ENCODE data around the gene AR.

AR gene, protein sequence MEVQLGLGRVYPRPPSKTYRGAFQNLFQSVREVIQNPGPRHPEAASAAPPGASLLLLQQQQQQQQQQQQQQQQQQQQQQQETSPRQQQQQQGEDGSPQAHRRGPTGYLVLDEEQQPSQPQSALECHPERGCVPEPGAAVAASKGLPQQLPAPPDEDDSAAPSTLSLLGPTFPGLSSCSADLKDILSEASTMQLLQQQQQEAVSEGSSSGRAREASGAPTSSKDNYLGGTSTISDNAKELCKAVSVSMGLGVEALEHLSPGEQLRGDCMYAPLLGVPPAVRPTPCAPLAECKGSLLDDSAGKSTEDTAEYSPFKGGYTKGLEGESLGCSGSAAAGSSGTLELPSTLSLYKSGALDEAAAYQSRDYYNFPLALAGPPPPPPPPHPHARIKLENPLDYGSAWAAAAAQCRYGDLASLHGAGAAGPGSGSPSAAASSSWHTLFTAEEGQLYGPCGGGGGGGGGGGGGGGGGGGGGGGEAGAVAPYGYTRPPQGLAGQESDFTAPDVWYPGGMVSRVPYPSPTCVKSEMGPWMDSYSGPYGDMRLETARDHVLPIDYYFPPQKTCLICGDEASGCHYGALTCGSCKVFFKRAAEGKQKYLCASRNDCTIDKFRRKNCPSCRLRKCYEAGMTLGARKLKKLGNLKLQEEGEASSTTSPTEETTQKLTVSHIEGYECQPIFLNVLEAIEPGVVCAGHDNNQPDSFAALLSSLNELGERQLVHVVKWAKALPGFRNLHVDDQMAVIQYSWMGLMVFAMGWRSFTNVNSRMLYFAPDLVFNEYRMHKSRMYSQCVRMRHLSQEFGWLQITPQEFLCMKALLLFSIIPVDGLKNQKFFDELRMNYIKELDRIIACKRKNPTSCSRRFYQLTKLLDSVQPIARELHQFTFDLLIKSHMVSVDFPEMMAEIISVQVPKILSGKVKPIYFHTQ

DNA sequence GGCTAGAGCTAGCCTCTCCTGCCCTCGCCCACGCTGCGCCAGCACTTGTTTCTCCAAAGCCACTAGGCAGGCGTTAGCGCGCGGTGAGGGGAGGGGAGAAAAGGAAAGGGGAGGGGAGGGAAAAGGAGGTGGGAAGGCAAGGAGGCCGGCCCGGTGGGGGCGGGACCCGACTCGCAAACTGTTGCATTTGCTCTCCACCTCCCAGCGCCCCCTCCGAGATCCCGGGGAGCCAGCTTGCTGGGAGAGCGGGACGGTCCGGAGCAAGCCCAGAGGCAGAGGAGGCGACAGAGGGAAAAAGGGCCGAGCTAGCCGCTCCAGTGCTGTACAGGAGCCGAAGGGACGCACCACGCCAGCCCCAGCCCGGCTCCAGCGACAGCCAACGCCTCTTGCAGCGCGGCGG is at the start of gene AR:
Gene AR, plus strand, starts transcription at position 204 of the 400 bp plus-strand sequence. CDS start 1,126 bp downstream, outside the sequence.
- DNase-seq: peak in 1 of 2 experiments; percentile 2

DNA sequence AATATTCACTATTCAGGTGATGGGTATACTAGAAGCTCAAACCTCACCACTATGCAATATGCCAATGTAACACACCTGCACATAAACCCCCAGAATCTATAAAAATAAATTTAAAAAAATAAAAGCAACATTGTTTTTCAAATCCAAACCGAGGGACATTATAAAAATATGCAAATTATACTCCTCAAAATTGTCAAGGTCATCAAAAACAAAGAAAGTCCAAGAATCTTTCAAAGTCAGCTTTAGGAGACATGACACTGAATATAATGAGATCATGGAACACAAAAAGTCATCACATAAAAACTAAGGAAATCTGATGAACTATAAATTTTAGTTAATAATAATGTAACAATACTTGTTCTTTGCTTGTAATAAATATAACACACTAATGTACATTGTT is 43.2 kb upstream of the AR start:
- no peak for DNase-seq

DNA sequence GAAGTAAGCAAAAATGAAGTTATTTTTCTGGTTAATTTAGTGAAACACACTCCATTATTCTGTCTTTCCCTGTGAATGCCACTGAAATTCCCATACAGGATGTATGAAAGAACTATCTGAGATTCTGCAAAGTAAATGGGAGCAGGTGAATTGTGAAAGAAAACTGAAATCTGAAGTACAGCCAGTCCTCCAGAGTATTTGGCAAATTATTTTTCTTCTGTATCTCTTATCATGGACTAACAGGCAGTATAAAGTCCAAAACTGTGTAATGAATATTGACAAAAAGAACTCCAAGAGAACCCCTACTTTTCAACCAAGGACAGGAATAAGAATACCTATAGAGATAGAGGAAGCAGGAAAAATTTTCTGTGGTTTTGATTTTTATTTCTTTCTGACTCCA is 40.8 kb upstream of the AR start:
- DNase-seq: no peak

DNA sequence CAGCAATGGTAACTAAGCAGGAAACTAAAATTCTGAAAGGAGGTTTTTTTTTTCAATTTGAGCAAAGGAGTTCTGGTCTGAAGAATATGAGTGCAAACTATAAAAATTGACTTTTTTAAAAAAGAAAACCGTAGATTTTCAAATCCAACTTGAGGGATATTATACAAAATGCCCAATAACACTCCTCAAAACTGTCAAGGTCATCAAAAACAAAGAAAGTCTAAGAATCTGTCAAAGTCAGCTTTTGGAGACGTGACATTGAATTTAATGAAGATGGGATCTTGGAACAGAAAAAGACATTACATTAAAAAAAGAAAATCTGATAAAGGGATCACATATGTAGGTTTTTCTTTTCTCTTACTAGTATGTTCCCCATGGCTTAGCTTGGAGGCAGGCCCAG is 40.4 kb upstream of the AR start:
- DNase-seq: no peak

DNA sequence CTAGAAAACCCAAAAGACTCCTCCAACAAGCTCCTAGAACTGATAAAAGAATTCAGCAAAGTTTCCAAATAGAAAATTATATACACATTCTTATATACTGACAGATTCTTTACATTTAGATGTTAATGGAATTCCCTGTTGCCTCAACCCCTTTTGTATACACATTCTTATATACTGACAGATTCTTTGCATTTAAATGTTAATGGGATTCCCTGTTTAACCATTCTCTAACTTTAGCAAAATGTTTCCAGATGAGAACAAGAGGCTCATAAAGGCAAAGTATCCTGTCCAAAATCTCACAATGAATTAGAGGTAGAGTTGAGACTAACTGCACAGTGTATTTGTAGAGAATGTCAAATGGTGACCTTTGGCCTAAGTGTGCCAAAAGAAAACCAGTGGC is 23.1 kb upstream of the AR start:
- no peak for DNase-seq

DNA sequence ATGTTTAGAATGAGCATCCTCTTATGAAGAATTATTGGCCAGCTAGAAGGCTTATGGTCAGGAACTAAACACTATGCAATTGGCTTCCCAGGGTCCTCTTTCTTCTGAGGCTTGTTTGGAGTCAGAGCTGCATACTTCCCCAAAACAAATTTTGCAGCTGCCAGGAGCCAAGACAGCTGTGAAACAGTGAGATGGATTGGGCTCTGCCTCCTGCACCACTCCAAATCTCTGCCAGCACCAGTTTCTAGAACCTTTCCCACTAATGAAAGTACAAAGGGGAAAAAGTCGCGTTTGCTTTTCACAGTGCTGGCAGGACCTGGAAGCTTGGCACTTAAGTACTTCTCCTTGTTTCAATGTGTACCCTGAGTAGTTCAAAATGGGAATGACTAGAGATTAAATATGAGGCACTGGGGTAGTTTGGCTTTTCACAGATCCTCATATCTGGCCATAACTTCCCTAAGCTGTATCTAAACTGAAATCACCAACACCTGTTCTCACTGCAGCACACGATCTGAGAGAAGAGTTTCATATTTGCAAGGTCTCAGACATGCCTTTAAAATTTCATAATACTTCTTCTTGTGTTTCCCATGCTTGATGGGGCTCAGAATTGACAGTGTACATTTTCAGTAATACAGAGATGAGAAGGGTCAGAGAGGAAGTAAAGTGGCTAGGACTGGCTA is 20.7 kb upstream of the AR start:
- no peak for DNase-seq

DNA sequence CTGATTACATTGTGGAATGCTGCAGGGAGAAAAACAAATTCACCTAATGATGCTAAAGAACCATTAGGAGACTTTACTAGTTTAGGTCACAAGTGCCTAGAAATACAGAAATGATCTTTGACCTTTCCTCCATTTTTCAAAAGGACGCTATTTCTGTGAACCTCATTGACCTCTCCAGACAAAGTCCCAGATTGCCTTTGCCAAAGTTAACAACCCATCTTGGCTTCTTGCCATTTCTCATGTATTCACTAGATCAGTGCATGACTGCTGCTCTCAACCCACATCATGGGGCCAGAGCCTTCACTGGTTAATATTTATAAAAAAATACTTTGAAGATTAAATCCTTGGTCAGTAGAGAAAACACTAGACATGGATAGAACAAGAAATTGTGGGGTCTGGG is 19.9 kb upstream of the AR start:
- DNase-seq: no peak

DNA sequence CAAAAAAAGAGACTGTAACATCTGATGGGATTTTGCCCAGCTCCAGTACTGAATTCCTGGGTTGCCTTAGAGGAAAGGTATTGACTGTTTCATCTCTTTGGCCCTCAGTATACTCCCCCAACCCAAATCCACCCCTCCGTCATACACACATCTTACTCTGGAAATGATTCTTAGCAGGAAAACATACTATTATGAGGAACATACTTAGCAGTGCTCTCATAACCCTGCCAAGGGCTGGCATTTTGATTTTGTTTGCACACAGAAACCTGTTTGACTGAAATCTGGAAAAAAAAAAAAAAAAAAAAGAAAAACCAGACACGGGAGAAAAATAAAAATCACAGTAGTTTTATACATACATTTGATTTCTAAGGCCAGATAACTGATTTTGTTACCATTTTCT is 19.4 kb upstream of the AR start:
- DNase-seq: no peak

DNA sequence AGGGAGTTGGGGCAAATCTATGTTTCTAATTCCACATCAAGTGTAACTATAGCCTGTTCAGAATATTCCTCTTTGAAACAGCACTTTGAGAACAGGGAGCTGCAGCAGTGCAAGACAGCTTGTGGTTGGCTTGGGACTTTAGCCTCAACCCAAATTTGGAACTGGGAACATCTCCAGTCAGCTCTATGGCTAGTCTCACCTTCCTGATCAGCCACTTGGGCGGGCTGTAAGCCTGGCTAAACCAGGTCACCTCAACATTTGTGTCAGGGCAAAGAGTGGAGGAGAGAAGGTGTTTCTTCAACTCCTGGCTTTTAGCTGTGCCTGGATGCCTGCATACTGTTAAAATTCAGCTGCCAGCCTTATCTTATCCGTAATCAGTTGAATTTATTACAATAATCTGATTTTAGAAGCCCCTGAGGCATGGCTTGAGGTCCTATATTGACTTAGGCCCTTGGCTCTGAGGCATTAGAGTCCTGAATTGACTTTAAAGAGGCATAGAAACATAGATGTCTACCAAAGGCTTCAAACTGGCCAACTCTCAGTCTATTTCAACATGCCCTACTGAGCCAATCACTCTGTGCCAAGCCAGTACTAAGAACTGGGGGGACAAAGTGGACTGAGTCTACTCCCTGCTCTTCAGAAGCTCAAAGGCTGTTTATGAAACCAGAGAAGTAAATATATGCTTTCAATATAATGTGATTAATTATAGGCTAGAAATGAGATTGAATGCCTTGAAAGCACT is 18.7 kb upstream of the AR start:
- DNase-seq: no peak

DNA sequence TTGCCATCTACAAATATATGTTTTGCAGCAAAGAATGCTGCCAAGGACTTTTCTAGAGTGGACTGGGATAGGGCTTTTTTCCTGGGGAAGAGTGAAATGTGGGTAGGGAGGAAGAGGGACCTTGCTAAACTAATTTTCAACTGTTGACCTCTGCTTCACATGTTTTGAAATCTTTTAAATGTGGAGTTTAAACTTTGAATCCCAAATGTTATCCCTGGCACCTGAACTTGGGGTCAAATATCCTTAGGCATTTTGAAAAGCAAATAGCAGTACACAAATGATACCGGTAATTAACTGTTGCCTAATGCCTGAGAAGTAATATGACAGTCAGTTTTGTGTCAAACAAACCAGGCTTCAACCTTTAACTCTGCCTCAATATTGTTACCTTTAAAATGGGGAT is 7.3 kb upstream of the AR start:
- no peak for DNase-seq

DNA sequence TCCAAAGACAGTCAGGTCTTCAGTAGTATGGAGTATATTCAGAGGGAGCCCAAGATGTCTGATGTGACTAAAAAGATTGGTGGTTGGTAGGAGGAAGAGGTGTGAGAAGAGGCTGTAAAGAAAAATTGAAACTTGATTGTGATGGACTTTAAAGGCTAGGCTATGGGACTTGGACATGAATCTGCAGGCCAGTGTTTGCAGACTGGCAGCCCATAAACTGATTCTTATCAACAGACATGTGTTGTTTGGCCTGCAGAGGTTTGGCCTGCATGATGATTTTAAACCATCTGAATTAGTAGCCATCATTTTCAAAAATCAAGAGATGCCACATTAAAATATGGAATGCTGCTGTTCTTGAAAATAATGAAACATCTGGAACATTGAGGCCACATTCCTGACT is 5.4 kb upstream of the AR start:
- DNase-seq: no peak

DNA sequence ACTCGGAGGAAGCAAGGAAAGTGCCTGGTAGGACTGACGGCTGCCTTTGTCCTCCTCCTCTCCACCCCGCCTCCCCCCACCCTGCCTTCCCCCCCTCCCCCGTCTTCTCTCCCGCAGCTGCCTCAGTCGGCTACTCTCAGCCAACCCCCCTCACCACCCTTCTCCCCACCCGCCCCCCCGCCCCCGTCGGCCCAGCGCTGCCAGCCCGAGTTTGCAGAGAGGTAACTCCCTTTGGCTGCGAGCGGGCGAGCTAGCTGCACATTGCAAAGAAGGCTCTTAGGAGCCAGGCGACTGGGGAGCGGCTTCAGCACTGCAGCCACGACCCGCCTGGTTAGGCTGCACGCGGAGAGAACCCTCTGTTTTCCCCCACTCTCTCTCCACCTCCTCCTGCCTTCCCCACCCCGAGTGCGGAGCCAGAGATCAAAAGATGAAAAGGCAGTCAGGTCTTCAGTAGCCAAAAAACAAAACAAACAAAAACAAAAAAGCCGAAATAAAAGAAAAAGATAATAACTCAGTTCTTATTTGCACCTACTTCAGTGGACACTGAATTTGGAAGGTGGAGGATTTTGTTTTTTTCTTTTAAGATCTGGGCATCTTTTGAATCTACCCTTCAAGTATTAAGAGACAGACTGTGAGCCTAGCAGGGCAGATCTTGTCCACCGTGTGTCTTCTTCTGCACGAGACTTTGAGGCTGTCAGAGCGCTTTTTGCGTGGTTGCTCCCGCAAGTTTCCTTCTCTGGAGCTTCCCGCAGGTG is 637 bp downstream of the AR start:
- no peak for DNase-seq

DNA sequence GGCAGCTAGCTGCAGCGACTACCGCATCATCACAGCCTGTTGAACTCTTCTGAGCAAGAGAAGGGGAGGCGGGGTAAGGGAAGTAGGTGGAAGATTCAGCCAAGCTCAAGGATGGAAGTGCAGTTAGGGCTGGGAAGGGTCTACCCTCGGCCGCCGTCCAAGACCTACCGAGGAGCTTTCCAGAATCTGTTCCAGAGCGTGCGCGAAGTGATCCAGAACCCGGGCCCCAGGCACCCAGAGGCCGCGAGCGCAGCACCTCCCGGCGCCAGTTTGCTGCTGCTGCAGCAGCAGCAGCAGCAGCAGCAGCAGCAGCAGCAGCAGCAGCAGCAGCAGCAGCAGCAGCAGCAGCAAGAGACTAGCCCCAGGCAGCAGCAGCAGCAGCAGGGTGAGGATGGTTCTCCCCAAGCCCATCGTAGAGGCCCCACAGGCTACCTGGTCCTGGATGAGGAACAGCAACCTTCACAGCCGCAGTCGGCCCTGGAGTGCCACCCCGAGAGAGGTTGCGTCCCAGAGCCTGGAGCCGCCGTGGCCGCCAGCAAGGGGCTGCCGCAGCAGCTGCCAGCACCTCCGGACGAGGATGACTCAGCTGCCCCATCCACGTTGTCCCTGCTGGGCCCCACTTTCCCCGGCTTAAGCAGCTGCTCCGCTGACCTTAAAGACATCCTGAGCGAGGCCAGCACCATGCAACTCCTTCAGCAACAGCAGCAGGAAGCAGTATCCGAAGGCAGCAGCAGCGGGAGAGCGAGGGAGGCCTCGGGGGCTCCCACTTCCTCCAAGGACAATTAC is 1.4 kb downstream of the AR start:
- DNase-seq: peak; percentile 0 to 3

DNA sequence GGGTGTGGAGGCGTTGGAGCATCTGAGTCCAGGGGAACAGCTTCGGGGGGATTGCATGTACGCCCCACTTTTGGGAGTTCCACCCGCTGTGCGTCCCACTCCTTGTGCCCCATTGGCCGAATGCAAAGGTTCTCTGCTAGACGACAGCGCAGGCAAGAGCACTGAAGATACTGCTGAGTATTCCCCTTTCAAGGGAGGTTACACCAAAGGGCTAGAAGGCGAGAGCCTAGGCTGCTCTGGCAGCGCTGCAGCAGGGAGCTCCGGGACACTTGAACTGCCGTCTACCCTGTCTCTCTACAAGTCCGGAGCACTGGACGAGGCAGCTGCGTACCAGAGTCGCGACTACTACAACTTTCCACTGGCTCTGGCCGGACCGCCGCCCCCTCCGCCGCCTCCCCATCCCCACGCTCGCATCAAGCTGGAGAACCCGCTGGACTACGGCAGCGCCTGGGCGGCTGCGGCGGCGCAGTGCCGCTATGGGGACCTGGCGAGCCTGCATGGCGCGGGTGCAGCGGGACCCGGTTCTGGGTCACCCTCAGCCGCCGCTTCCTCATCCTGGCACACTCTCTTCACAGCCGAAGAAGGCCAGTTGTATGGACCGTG is 2.2 kb downstream of the AR start:
- DNase-seq: peak; percentile 0 to 2

DNA sequence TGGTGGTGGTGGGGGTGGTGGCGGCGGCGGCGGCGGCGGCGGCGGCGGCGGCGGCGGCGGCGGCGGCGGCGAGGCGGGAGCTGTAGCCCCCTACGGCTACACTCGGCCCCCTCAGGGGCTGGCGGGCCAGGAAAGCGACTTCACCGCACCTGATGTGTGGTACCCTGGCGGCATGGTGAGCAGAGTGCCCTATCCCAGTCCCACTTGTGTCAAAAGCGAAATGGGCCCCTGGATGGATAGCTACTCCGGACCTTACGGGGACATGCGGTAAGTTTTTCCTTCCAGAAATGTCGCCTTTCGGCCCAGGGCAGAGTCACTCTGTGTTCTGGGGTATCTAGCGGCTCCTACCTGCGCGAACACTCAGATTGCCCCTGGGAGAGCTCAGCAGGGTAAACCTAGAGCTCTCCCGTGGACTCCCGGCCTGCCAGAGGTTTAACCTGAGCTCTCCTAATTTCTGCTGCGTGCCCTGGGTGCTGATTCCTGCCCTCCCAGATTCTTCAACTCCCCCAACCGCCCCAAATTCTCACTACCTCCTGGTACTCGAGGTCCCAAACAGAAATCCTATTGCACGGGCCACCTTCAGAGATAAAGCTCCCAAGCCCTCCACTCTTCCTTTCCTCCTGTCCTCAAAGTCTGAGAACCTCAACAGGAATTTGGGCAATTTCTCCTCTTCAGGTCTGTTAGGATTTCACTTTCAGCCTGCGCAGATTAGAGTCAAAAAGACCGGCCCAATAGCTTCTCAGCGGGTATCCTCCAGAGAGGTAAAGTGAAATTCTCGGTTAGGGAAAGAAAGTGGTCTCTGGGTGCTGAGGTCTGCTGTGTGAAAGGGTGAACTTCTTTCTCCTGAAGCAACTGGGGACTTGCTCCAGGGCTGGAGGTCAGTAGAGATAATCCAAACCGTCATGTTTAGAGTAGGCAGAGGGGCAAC is 2.9 kb downstream of the AR start:
- no peak for DNase-seq

DNA sequence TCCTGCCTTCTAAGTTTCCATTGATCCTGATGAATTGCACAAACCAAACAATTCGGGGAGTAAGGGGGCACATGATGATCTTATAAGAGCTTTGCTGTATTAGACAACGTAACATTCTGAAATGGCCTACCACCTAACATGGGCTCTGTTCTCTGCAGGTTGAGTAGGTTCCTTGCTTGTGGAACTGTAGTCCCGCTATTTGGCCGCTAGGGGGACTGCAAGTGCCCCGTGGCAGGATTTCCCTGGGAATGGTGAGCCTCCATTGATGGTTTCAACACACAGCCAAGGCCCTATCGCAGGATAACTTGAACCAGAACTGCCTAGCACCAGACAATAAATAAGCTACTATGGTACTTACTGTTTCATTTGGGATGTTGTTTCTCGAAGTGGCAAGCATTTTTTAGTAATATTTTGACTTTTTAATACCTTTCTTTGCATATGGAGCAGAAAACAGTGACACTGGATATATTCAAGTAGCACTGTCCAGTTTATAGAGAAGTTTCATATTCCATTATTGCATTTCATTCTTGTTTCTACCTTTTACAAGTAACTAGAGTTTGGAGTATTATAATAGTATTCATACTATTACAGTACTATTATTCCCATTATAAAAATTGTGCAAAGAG is 11.9 kb downstream of the AR start:
- DNase-seq: peak; percentile 1 to 3

DNA sequence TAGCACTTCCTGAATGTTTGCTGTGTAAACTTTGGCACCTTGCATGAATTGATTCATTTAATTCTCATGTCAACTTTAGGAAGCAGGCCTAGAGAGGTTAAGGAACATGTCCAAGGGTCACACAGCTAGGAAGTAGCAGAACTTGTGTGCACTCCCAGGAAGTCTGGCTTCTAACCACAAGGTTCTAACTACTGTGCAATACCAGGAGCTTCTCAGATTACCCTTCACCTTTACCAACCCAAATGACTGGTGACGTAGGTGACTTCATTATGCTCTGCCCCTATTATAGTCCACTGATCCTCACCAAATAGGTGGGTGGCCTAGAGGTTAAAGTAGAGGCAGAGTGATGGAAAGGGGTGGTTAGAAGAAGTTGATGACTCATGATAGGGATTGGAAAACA is 14.4 kb downstream of the AR start:
- DNase-seq: no peak

DNA sequence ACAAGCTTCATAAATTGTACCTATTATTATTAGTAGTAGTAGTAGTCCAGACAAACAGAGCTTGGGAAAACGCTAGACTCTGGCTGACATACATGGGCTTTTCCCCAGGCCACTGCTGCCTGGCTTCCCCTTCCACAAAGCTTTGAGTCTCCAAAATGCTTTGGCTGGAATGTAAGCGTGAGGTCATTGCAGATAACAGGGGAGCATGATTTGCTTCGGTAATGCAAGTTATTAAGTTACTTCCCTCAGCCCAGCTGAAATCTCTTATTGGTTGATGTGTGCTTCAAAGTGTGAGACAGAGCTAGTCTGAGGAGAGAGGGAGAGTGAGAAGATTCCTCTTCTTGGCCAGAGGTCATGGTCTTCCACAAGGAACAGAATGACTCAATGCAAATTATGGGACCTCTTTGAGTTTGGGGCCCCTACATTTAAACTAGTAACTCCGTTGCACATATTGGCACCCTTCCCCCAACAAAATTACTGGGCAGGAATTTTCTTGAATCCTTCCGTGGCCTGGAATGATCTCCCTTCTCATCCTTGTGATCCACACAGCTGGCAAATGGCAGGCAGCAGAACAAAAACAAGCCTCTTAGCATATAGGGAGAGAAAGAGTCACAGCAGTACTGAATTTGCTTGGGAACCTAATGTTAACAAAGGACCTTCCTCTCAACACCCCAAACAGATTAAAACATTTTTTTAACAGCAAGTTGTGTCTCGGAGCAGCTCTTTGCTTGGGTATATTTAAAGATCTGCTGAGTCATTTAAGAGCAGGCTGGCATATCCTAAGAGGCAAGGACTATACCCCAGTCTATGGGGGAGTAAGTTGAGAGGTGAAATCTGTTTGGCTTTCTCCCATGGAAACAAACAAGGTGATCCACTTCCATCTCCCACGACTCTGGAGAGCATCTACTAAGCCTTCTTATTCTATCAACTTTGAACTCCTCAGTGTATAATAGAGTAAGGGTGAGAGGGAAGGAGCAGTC is 19.9 kb downstream of the AR start:
- DNase-seq: no peak
